Neural cell (in vitro differentiated cells): Measurements from ENCODE around the gene LYZ. TPM values are rescaled to one million over a fixed set of nuclear protein-coding genes. Genes with fewer than 3 reads are reported as not detected.

Experiments used
- H2AFZ ChIP-seq: fragments of 200-600, 300-800 bp; sonication (generic), shearing (Covaris generic); 2 replicates; pipeline ENCODE4 v1.6.0; 2014; ENCODE audit warnings: low read depth, mild to moderate bottlenecking, antibody characterized with exemption, low read length, moderate library complexity
- H3F3A ChIP-seq: fragments of 200-600 bp; shearing (Covaris generic); 2 replicates; pipeline ENCODE4 v1.6.1; 2016; ENCODE audit warnings: mild to moderate bottlenecking, moderate library complexity, mixed read lengths, antibody characterized with exemption, low read length; ENCODE audit not compliant: insufficient read depth, poor library complexity, severe bottlenecking
- H3K27ac ChIP-seq: fragments of 200-600, 300-800 bp; sonication (generic), shearing (Covaris generic); 2 replicates; pipeline ENCODE4 v1.5.1; 2014; ENCODE audit warnings: mild to moderate bottlenecking, low read length, moderate library complexity
- H3K27me3 ChIP-seq: fragments of 300-800, 200-600 bp; sonication (generic), shearing (Covaris generic); 2 replicates; pipeline ENCODE4 v1.6.0; 2014; ENCODE audit warnings: mild to moderate bottlenecking, low read depth, low read length, moderate library complexity; ENCODE audit not compliant: insufficient read depth
- H3K36me3 ChIP-seq: fragments of 300-800, 200-600 bp; sonication (generic), shearing (Covaris generic); 2 replicates; pipeline ENCODE4 v1.5.1; 2014; ENCODE audit warnings: mild to moderate bottlenecking, antibody characterized with exemption, low read length, moderate library complexity; ENCODE audit not compliant: insufficient read depth
- H3K4me2 ChIP-seq: fragments of 300-800, 200-600 bp; sonication (generic), shearing (Covaris generic); 2 replicates; pipeline ENCODE4 v1.6.0; 2014; ENCODE audit warnings: mild to moderate bottlenecking, low read length
- H3K4me3 ChIP-seq: fragments of 300-800, 200-600 bp; sonication (generic), shearing (Covaris generic); 2 replicates; pipeline ENCODE4 v1.5.1; 2014; ENCODE audit warnings: mild to moderate bottlenecking, low read length, moderate library complexity
- H3K79me2 ChIP-seq: fragments of 200-600 bp; shearing (Covaris generic); replicated peaks from 2 replicates; pipeline ENCODE4 v1.6.0; 2014; ENCODE audit warnings: mild to moderate bottlenecking, low read length, moderate library complexity; ENCODE audit not compliant: insufficient read depth
- H3K9ac ChIP-seq: fragments of 300-800, 200-600 bp; sonication (generic), shearing (Covaris generic); 2 replicates; pipeline ENCODE4 v1.6.1; 2016; ENCODE audit warnings: mild to moderate bottlenecking, low read length, mixed read lengths
- H3K9me2 ChIP-seq: fragments of 200-600 bp; shearing (Covaris generic); 2 replicates; pipeline ENCODE4 v1.6.1; 2016; ENCODE audit warnings: mild to moderate bottlenecking, low read length, mixed read lengths; ENCODE audit not compliant: insufficient read depth
- H3K9me3 ChIP-seq: fragments of 200-600, 300-800 bp; sonication (generic), shearing (Covaris generic); 2 replicates; pipeline ENCODE4 v1.6.1; 2016; ENCODE audit warnings: mild to moderate bottlenecking, mixed run types, low read length, moderate library complexity, mixed read lengths
- H4K20me1 ChIP-seq: fragments of 200-600 bp; shearing (Covaris generic); 2 replicates; pipeline ENCODE4 v1.6.1; 2016; ENCODE audit warnings: mild to moderate bottlenecking, mixed run types; ENCODE audit not compliant: insufficient read depth
- CTCF ChIP-seq: fragments of 450-650 bp; IDR thresholded peaks from 2 replicates; pipeline ENCODE4 v1.5.1; 2014; ENCODE audit warnings: antibody characterized with exemption, mild to moderate bottlenecking, moderate library complexity; ENCODE audit not compliant: poor library complexity, severe bottlenecking
- EP300 ChIP-seq: fragments of 450-650 bp; conservative IDR thresholded peaks from 2 replicates; pipeline ENCODE4 v1.6.1; 2014; ENCODE audit warnings: antibody characterized with exemption, mild to moderate bottlenecking, moderate library complexity; ENCODE audit not compliant: poor library complexity, severe bottlenecking
- EZH2 ChIP-seq: fragments of 200-600, 300-800 bp; shearing (Covaris generic), sonication (generic); IDR thresholded peaks from 2 replicates; pipeline ENCODE4 v1.6.1; 2014; ENCODE audit warnings: antibody characterized with exemption, low read length, borderline replicate concordance, mild to moderate bottlenecking; ENCODE audit not compliant: insufficient read depth, poor library complexity, severe bottlenecking
- MXI1 ChIP-seq: fragments of 450-650 bp; conservative IDR thresholded peaks from 2 replicates; pipeline ENCODE4 v1.6.1; 2014; ENCODE audit warnings: antibody characterized with exemption, mild to moderate bottlenecking; ENCODE audit not compliant: poor library complexity, severe bottlenecking
- POLR2AphosphoS5 ChIP-seq: IDR thresholded peaks from 2 replicates; pipeline ENCODE4 v1.6.1; 2012
- RAD21 ChIP-seq: fragments of 450-650 bp; conservative IDR thresholded peaks from 2 replicates; pipeline ENCODE4 v1.6.1; 2014; ENCODE audit warnings: antibody characterized with exemption, mild to moderate bottlenecking, moderate library complexity
- SMC3 ChIP-seq: fragments of 450-650 bp; conservative IDR thresholded peaks from 2 replicates; pipeline ENCODE4 v1.6.1; 2014; ENCODE audit warnings: antibody characterized with exemption, mild to moderate bottlenecking, moderate library complexity; ENCODE audit not compliant: poor library complexity
- TAF1 ChIP-seq: IDR thresholded peaks from 2 replicates; pipeline ENCODE4 v1.6.1; 2012; ENCODE audit warnings: low read depth
- polyA plus RNA-seq: library from polyadenylated mRNA; depleted of rRNA; stranded (reverse); fragments of >200 nt; gene quantifications from 2 replicates; pipeline ENCODE4 v1.2.3, GENCODE V29; 2014
- TF ChIP-seq, protein P1 (sequence below): IDR thresholded peaks from 2 replicates; pipeline ENCODE4 v1.6.1; 2012; ENCODE audit warnings: borderline replicate concordance

LYZ gene
- polyA plus RNA-seq, 1 donor from 2014 or later = 0.20 TPM

DNA sequence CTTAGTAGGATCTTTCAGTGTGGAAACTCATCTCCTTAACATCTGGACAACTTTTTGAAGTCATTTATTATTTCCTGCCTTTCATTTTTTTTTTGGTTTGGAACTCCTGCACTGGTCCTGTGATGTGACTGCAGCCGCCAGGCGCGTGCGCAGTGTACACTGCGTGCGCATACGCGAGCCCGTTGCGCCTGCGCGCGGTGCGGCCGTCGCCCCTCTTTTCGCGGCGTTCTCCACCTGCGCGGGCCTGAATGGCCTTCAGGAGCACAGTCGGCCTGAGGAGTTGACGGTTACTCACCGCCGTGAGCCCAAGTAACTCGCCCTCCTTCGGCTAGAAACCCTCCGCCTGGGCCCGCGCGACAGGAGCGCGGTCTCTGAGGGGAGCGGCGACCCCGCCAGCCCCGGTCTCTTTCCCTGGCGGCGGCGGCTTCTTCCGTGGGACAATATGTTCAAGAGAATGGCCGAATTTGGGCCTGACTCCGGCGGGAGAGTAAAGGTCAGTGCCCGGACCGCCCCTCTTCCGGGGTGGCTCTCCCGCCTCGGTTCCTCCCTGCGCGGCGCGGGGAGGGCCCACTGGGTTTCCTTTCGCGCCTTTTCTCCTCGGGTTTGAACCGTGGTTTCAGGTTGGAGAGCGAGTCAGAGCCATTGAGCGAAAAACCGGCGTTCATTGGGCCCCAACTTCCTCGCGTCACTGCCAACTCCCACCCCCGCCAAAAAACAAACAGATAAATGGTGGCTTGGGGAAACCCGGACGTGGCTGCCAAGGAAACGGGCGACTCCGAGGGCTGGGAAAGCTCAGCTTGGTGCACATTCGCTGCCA is 11.6 kb downstream of the LYZ start, which contains the start of gene YEATS4:
Gene YEATS4, plus strand, starts transcription at position 213 of the 817 bp plus-strand sequence. Its CDS starts 230 bp downstream, at position 443.
- Histone ChIP-seq H3K27me3 (no peaks in the 10 kb centered on the region), H3K4me3 (peak within 1 kb of the TSS; percentile 86), H3K9ac (peak within 1 kb of the TSS; percentile 84), H3K9me3 (no peaks in the 10 kb centered on the region), H3K36me3 (no peaks in the 10 kb centered on the region), H3K27ac (peak within 1 kb of the TSS; percentile 82), H4K20me1 (no peaks in the 10 kb centered on the region), H3F3A (peaks cover 5% of the 10 kb centered on the region), H3K9me2 (no peaks in the 10 kb centered on the region), H3K4me2 (peak within 1 kb of the TSS; percentile 32), H2AFZ (peak within 1 kb of the TSS; percentile 96), H3K79me2 (peaks cover 21% of the 10 kb centered on the region)
- TF ChIP-seq EZH2 (no peak), RAD21 (peak; percentile 16), MXI1 (peak; percentile 95), EP300 (no peak), CTCF (no peak), TAF1 (no peak), SMC3 (peak; percentile 32), POLR2AphosphoS5 (peak; percentile 92)
- TF ChIP-seq, protein P1, sequence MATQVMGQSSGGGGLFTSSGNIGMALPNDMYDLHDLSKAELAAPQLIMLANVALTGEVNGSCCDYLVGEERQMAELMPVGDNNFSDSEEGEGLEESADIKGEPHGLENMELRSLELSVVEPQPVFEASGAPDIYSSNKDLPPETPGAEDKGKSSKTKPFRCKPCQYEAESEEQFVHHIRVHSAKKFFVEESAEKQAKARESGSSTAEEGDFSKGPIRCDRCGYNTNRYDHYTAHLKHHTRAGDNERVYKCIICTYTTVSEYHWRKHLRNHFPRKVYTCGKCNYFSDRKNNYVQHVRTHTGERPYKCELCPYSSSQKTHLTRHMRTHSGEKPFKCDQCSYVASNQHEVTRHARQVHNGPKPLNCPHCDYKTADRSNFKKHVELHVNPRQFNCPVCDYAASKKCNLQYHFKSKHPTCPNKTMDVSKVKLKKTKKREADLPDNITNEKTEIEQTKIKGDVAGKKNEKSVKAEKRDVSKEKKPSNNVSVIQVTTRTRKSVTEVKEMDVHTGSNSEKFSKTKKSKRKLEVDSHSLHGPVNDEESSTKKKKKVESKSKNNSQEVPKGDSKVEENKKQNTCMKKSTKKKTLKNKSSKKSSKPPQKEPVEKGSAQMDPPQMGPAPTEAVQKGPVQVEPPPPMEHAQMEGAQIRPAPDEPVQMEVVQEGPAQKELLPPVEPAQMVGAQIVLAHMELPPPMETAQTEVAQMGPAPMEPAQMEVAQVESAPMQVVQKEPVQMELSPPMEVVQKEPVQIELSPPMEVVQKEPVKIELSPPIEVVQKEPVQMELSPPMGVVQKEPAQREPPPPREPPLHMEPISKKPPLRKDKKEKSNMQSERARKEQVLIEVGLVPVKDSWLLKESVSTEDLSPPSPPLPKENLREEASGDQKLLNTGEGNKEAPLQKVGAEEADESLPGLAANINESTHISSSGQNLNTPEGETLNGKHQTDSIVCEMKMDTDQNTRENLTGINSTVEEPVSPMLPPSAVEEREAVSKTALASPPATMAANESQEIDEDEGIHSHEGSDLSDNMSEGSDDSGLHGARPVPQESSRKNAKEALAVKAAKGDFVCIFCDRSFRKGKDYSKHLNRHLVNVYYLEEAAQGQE = peak; percentile 68

GRCh38 chr12:69360348-69360672 is 12.1 kb downstream of the LYZ start:
- H3K9me2 ChIP-seq = no peaks in the 10 kb centered on the region
- peak overlapping the region; percentile 32 for H3K4me2 ChIP-seq
- peaks cover 21% of the 10 kb centered on the region for H3K79me2 ChIP-seq
- H3K27me3 ChIP-seq = no peaks in the 10 kb centered on the region
- H2AFZ ChIP-seq = no peak overlapping the region
- peak overlapping the region; percentile 82 for H3K27ac ChIP-seq
- H3K36me3 ChIP-seq = no peaks in the 10 kb centered on the region
- peak overlapping the region; percentile 86 for H3K4me3 ChIP-seq
- H3F3A ChIP-seq = peaks cover 5% of the 10 kb centered on the region
- H3K9ac ChIP-seq = peak overlapping the region; percentile 84
- no peak for TF ChIP-seq TAF1
- peak; percentile 4 for TF ChIP-seq SMC3
- TF ChIP-seq, protein P1 = no peak
- peak; percentile 34 for TF ChIP-seq POLR2AphosphoS5
- no peak for TF ChIP-seq EZH2
- H4K20me1 ChIP-seq = no peaks in the 10 kb centered on the region
- no peaks in the 10 kb centered on the region for H3K9me3 ChIP-seq
